SJSA1 (cell line): Measurements from ENCODE around the gene CERS6. TPM values are rescaled to one million over a fixed set of nuclear protein-coding genes. Genes with fewer than 3 reads are reported as not detected.

Source experiments
- DNase-seq, 2 experiments: peaks; one replicate each; pipeline ENCODE4 v3.0.0-alpha.2; 2015 to 2020; ENCODE audit warnings: low spot score in 2 of 2, low read depth in 1 of 2
- H3K27ac ChIP-seq: fragments of 250-450 bp; sonication (Bioruptor Pico); 2 replicates; pipeline ENCODE4 v1.5.1; 2020; ENCODE audit warnings: mild to moderate bottlenecking, moderate library complexity
- H3K27me3 ChIP-seq: fragments of 250-450 bp; sonication (Bioruptor Pico); replicated peaks from 2 replicates; pipeline ENCODE4 v1.5.1; 2020; ENCODE audit warnings: mild to moderate bottlenecking, moderate library complexity
- H3K36me3 ChIP-seq: fragments of 250-450 bp; sonication (Bioruptor Pico); 2 replicates; pipeline ENCODE4 v1.5.1; 2020; ENCODE audit warnings: mild to moderate bottlenecking
- H3K4me1 ChIP-seq: fragments of 250-450 bp; sonication (Bioruptor Pico); replicated peaks from 2 replicates; pipeline ENCODE4 v1.6.1; 2021; ENCODE audit warnings: mild to moderate bottlenecking
- H3K4me3 ChIP-seq: fragments of 250-450 bp; sonication (Bioruptor Pico); 2 replicates; pipeline ENCODE4 v1.5.1; 2020; ENCODE audit warnings: mild to moderate bottlenecking
- H3K9me3 ChIP-seq: fragments of 250-450 bp; sonication (Bioruptor Pico); replicated peaks from 2 replicates; pipeline ENCODE4 v1.5.1; 2020; ENCODE audit warnings: mild to moderate bottlenecking
- total RNA-seq: library from RNA; depleted of rRNA; stranded (reverse); fragments of >200 nt; shearing (Covaris generic); gene quantifications from 2 replicates; pipeline ENCODE4 v1.2.3, GENCODE V29; 2014

The CERS6 gene
- total RNA-seq, 1 experiment from 2014 or later = 43.7 TPM

DNA sequence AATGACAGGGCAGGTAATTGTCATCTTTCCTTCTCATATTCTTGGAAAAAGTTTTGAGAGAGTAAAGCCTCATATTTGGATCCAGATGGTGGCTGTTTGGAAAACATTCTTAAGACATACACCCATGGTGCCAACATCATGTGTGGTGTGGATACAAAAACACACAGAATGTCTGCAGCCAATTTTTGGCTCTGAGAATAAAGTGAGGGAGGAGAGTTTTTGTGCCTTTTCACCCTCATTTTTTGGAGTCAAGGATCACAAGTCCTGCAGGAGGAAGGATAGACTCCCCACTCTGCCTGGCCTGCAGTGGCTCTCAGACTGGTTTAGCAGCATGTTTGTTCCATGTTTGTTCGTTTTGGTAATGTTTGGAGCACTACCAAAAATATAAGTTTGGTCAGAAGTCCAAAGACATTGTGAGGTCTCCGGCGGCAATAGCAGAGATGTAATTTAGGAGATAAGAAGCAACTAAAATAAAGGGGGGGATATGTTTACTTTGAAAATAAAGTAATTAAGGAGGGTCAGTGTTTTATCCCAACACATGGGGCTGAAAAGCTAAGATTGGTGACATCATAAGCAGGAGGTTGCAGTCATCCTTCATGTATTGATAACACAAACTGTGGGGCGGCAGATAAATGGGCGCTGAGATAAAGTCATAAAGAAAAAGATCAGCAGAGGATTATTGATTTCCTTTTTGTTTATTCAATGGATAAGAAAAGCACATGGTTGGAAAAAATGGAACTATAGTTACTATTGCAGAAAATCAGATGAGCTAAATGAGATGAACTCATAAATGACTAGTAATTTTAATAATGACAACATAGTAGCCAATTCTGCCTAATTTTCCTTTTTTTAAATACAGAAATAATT lies 347.0 kb downstream of the CERS6 start:
- Histone ChIP-seq H3K4me3 (no peak overlapping the region), H3K36me3 (no peaks in the 10 kb centered on the region), H3K9me3 (no peaks in the 10 kb centered on the region), H3K27me3 (peaks cover 4% of the 10 kb centered on the region; the same call in 1 of the 2 replicates), H3K4me1 (no peaks in the 10 kb centered on the region), H3K27ac (no peak overlapping the region)
- DNase-seq = no peak

- H3K4me3 ChIP-seq = no peak overlapping the region
- H3K9me3 ChIP-seq = no peaks in the 10 kb centered on the region
- H3K27me3 ChIP-seq = peaks cover 4% of the 10 kb centered on the region; the same call in 1 of the 2 replicates
- H3K27ac ChIP-seq = no peak overlapping the region
- H3K36me3 ChIP-seq = no peaks in the 10 kb centered on the region
- no peaks in the 10 kb centered on the region for H3K4me1 ChIP-seq
- DNase-seq = no peak
These were observed 348.1 kb downstream of the CERS6 start for GRCh38 chr2:168804214-168804613.

DNA sequence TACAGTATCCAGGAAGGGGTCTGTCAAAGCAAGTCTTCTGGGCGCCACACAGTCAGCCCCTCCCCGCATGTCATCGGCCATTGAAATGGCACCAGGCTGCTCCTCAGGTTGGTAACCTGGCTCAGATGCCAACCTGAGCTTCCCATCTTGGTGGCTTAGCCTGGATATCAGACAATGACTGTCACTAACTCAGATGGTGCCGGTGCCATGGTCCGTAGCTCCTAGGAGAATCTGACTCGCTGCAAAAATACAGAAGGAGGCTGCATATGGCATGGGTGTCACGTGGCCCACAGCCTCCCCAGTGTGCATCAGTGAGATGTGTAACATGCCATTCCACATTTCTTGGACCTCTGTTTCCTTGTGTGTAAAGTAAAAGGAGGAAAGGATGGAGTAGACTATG lies 349.5 kb downstream of the CERS6 start:
- DNase-seq = no peak
- Histone ChIP-seq H3K36me3 (no peaks in the 10 kb centered on the region), H3K27me3 (peaks cover 4% of the 10 kb centered on the region; the same call in 1 of the 2 replicates), H3K4me1 (no peaks in the 10 kb centered on the region), H3K4me3 (no peak overlapping the region), H3K27ac (no peak overlapping the region), H3K9me3 (no peaks in the 10 kb centered on the region)

- Histone ChIP-seq H3K9me3 (no peaks in the 10 kb centered on the region), H3K4me1 (no peaks in the 10 kb centered on the region), H3K27me3 (0 out of 2 replicates have a peak, but pooled peaks cover under 1% of the 10 kb centered on the region), H3K4me3 (no peak overlapping the region), H3K36me3 (no peaks in the 10 kb centered on the region), H3K27ac (no peak overlapping the region)
- DNase-seq = no peak
These were observed 353.5 kb downstream of the CERS6 start for GRCh38 chr2:168809537-168809936.

GRCh38 chr2:168810235-168810634 lies 354.2 kb downstream of the CERS6 start:
- Histone ChIP-seq H3K9me3 (no peaks in the 10 kb centered on the region), H3K36me3 (no peaks in the 10 kb centered on the region), H3K27me3 (no peaks in the 10 kb centered on the region), H3K4me3 (no peak overlapping the region), H3K4me1 (no peaks in the 10 kb centered on the region), H3K27ac (no peak overlapping the region)
- DNase-seq = no peak

- H3K36me3 ChIP-seq = no peaks in the 10 kb centered on the region
- no peaks in the 10 kb centered on the region for H3K4me1 ChIP-seq
- H3K27ac ChIP-seq = no peak overlapping the region
- H3K27me3 ChIP-seq = no peaks in the 10 kb centered on the region
- no peak for DNase-seq
- no peak overlapping the region for H3K4me3 ChIP-seq
- H3K9me3 ChIP-seq = no peaks in the 10 kb centered on the region
These were observed 355.6 kb downstream of the CERS6 start for GRCh38 chr2:168811696-168812095.

- H3K9me3 ChIP-seq = no peaks in the 10 kb centered on the region
- no peak for DNase-seq
These were observed 358.0 kb downstream of the CERS6 start for GRCh38 chr2:168814046-168814445.

GRCh38 chr2:168814939-168815907 lies 359.2 kb downstream of the CERS6 start:
- no peak overlapping the region for H3K4me3 ChIP-seq
- H3K27ac ChIP-seq = no peak overlapping the region
- no peaks in the 10 kb centered on the region for H3K9me3 ChIP-seq
- DNase-seq = no peak
- H3K36me3 ChIP-seq = no peaks in the 10 kb centered on the region
- no peaks in the 10 kb centered on the region for H3K27me3 ChIP-seq
- H3K4me1 ChIP-seq = no peaks in the 10 kb centered on the region

More at GRCh38 chr2:168814046-168814445, 358.0 kb downstream of the CERS6 start:
- no peaks in the 10 kb centered on the region for H3K36me3 ChIP-seq
- no peak overlapping the region for H3K27ac ChIP-seq
- no peak overlapping the region for H3K4me3 ChIP-seq
- H3K4me1 ChIP-seq = no peaks in the 10 kb centered on the region
- H3K27me3 ChIP-seq = no peaks in the 10 kb centered on the region

DNA sequence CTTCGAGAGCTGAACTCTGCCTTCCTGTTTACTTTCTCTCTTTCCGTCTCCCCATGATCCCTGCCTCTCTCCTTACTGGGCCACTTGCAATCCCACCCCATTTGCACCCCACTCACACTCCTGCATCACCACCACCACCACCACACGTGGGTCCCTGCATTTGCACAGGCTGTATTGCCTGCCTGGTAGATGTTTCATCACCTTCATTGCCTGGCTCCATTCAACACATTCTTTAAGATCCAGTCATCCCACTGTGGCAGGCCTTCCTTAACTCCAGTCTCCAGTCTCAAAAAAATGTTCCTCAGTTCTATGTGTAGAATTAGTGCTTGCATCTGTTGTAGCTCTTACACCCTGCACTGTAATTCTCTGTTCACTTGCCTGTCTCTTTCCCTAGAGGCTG lies 360.3 kb downstream of the CERS6 start:
- Histone ChIP-seq H3K4me1 (no peaks in the 10 kb centered on the region), H3K36me3 (no peaks in the 10 kb centered on the region), H3K9me3 (no peaks in the 10 kb centered on the region), H3K27me3 (no peaks in the 10 kb centered on the region), H3K27ac (no peak overlapping the region), H3K4me3 (no peak overlapping the region)
- DNase-seq = no peak

- Histone ChIP-seq H3K27me3 (no peaks in the 10 kb centered on the region), H3K4me1 (no peaks in the 10 kb centered on the region), H3K36me3 (no peaks in the 10 kb centered on the region), H3K27ac (no peak overlapping the region), H3K4me3 (no peak overlapping the region), H3K9me3 (no peaks in the 10 kb centered on the region)
- DNase-seq = no peak
These were observed 363.1 kb downstream of the CERS6 start for GRCh38 chr2:168819050-168819715.

GRCh38 chr2:168819829-168820489 lies 363.9 kb downstream of the CERS6 start:
- H3K27me3 ChIP-seq = no peaks in the 10 kb centered on the region
- no peak for DNase-seq
- no peaks in the 10 kb centered on the region for H3K4me1 ChIP-seq
- no peak overlapping the region for H3K27ac ChIP-seq
- H3K9me3 ChIP-seq = no peaks in the 10 kb centered on the region
- H3K4me3 ChIP-seq = no peak overlapping the region
- H3K36me3 ChIP-seq = no peaks in the 10 kb centered on the region

GRCh38 chr2:168821577-168821976 lies 365.5 kb downstream of the CERS6 start:
- H3K36me3 ChIP-seq = no peaks in the 10 kb centered on the region
- H3K4me1 ChIP-seq = no peaks in the 10 kb centered on the region
- H3K27ac ChIP-seq = no peak overlapping the region
- no peaks in the 10 kb centered on the region for H3K27me3 ChIP-seq
- DNase-seq = no peak
- no peaks in the 10 kb centered on the region for H3K9me3 ChIP-seq
- H3K4me3 ChIP-seq = no peak overlapping the region

- Histone ChIP-seq H3K27me3 (no peaks in the 10 kb centered on the region), H3K4me3 (no peak overlapping the region), H3K27ac (no peak overlapping the region), H3K9me3 (no peaks in the 10 kb centered on the region), H3K36me3 (no peaks in the 10 kb centered on the region), H3K4me1 (no peaks in the 10 kb centered on the region)
- no peak for DNase-seq
These were observed 365.9 kb downstream of the CERS6 start for GRCh38 chr2:168821992-168822391.
